HEK293 (cell line): ENCODE data around the gene ADRB2.

ENCODE experiments used
- CTCF ChIP-seq: fragments of 450-650 bp; formaldehyde crosslinking; IDR thresholded peaks from 2 replicates; pipeline ENCODE4 v1.5.1; 2016; ENCODE audit warnings: missing biosample characterization, missing genetic modification characterization
- SETDB1 ChIP-seq: IDR thresholded peaks from one replicate; pipeline ENCODE4 v1.6.1; 2017; ENCODE audit warnings: mild to moderate bottlenecking, low read length, moderate library complexity, mixed read lengths; ENCODE audit not compliant: insufficient read length
- TCF7L2 ChIP-seq: IDR thresholded peaks from 2 replicates; pipeline ENCODE4 v1.6.1; 2011; ENCODE audit warnings: low read depth, mild to moderate bottlenecking, inconsistent platforms, low read length, moderate library complexity, borderline replicate concordance
- TSHZ1 ChIP-seq: fragments of 450-650 bp; formaldehyde crosslinking; IDR thresholded peaks from 2 replicates; pipeline ENCODE4 v1.5.1; 2016; ENCODE audit warnings: missing biosample characterization, missing genetic modification characterization, borderline replicate concordance
- ZNF398 ChIP-seq: fragments of 450-650 bp; formaldehyde crosslinking; IDR thresholded peaks from 2 replicates; pipeline ENCODE4 v1.5.1; 2017; ENCODE audit warnings: missing biosample characterization, missing genetic modification characterization
- ZNF670 ChIP-seq: fragments of 450-650 bp; formaldehyde crosslinking; IDR thresholded peaks from 2 replicates; pipeline ENCODE4 v1.5.1; 2016; ENCODE audit warnings: missing biosample characterization, missing genetic modification characterization, low read depth

GRCh38 chr5:148776780-148777179 lies 49.6 kb upstream of the ADRB2 start:
- TF ChIP-seq TCF7L2 (no peak), SETDB1 (no peak), ZNF398 (no peak), ZNF670 (tag by site-specific recombination) (no peak), CTCF (tag by site-specific recombination) (no peak), TSHZ1 (tag by site-specific recombination) (no peak)
